NCI-H2196 (cell line): ENCODE data around the gene ZBTB12.

ENCODE experiments used
- DNase-seq: peaks from one replicate; lab custom pipeline; 2025; ENCODE audit not compliant: unreplicated experiment; lab: John Stamatoyannopoulos, UW

ZBTB12 gene

GRCh38 chr6:31897612-31898382 is 4.1 kb downstream of the ZBTB12 start, which contains the start of gene EHMT2:
EHMT2 (minus strand) TSS chr6:31897698; CDS start chr6:31897677, 21 bp downstream.
- DNase-seq = peak; percentile 89

- DNase-seq = no peak
These were observed 4.9 kb downstream of the ZBTB12 start for GRCh38 chr6:31896856-31897611.

GRCh38 chr6:31896493-31896855 is 5.4 kb downstream of the ZBTB12 start:
- no peak for DNase-seq

- DNase-seq = no peak
These were observed 9.1 kb downstream of the ZBTB12 start for GRCh38 chr6:31892821-31893220.

GRCh38 chr6:31889331-31889972 is 12.4 kb downstream of the ZBTB12 start:
- DNase-seq = no peak

GRCh38 chr6:31888276-31889258 is 13.3 kb downstream of the ZBTB12 start:
- peak; percentile 49 for DNase-seq

- DNase-seq = no peak
These were observed 14.5 kb downstream of the ZBTB12 start for GRCh38 chr6:31887173-31888007.

GRCh38 chr6:31886541-31886991 is 15.3 kb downstream of the ZBTB12 start:
- no peak for DNase-seq

GRCh38 chr6:31884528-31885035 is 17.3 kb downstream of the ZBTB12 start:
- DNase-seq = no peak

GRCh38 chr6:31883676-31884075 is 18.2 kb downstream of the ZBTB12 start:
- DNase-seq = no peak

GRCh38 chr6:31882344-31882743 is 19.5 kb downstream of the ZBTB12 start:
- peak; percentile 85 for DNase-seq

GRCh38 chr6:31881136-31881859 is 20.6 kb downstream of the ZBTB12 start:
- no peak for DNase-seq

GRCh38 chr6:31880616-31881015 is 21.3 kb downstream of the ZBTB12 start:
- no peak for DNase-seq

- no peak for DNase-seq
These were observed 22.0 kb downstream of the ZBTB12 start for GRCh38 chr6:31879901-31880300.

GRCh38 chr6:31879143-31879542 is 22.7 kb downstream of the ZBTB12 start:
- DNase-seq = no peak

GRCh38 chr6:31878726-31879125 is 23.2 kb downstream of the ZBTB12 start, which contains the start of gene SLC44A4:
SLC44A4 (minus strand) TSS chr6:31878997; CDS start chr6:31878980, 17 bp downstream.
- DNase-seq = no peak

GRCh38 chr6:31878222-31878621 is 23.7 kb downstream of the ZBTB12 start:
- no peak for DNase-seq

- DNase-seq = peak; percentile 61
These were observed 24.2 kb downstream of the ZBTB12 start for GRCh38 chr6:31877651-31878161.
